CD4-positive, alpha-beta T cell treated with Interleukin-10 for 1 hour (primary cell): Measurements from ENCODE around the gene EXOC6B.
"Not testable (repeated sequence)": the region's sequence is repeated elsewhere in the genome, so short reads cannot be mapped to it uniquely, and the experiment has no call there.

ENCODE experiments used
- DNase-seq: peaks from one replicate; pipeline ENCODE4 v3.0.0-alpha.2; 2020

The EXOC6B gene

GRCh38 chr2:72535586-72535985 is 290.2 kb downstream of the EXOC6B start:
- DNase-seq: not testable (repeated sequence)

GRCh38 chr2:72533765-72534164 is 292.1 kb downstream of the EXOC6B start:
- no peak for DNase-seq

GRCh38 chr2:72527424-72527823 is 298.4 kb downstream of the EXOC6B start:
- no peak for DNase-seq

- DNase-seq: no peak
These were observed 299.2 kb downstream of the EXOC6B start for GRCh38 chr2:72526623-72527022.

- DNase-seq: no peak
These were observed 301.8 kb downstream of the EXOC6B start for GRCh38 chr2:72524071-72524470.

GRCh38 chr2:72515696-72516095 is 310.1 kb downstream of the EXOC6B start:
- no peak for DNase-seq

- no peak for DNase-seq
These were observed 312.8 kb downstream of the EXOC6B start for GRCh38 chr2:72513011-72513410.

GRCh38 chr2:72512376-72512775 is 313.5 kb downstream of the EXOC6B start:
- no peak for DNase-seq

- DNase-seq: no peak
These were observed 313.9 kb downstream of the EXOC6B start for GRCh38 chr2:72511906-72512305.

GRCh38 chr2:72497763-72498162 is 328.1 kb downstream of the EXOC6B start:
- DNase-seq: no peak

- DNase-seq: no peak
These were observed 329.4 kb downstream of the EXOC6B start for GRCh38 chr2:72496479-72496878.

- no peak for DNase-seq
These were observed 331.4 kb downstream of the EXOC6B start for GRCh38 chr2:72494392-72494791.

GRCh38 chr2:72484622-72485021 is 341.2 kb downstream of the EXOC6B start:
- not testable (repeated sequence) for DNase-seq

- no peak for DNase-seq
These were observed 342.5 kb downstream of the EXOC6B start for GRCh38 chr2:72483346-72483745.

- DNase-seq: no peak
These were observed 350.6 kb downstream of the EXOC6B start for GRCh38 chr2:72475246-72475645.

- DNase-seq: no peak
These were observed 367.9 kb downstream of the EXOC6B start for GRCh38 chr2:72457801-72458516.

- DNase-seq: no peak
These were observed 371.6 kb downstream of the EXOC6B start for GRCh38 chr2:72454189-72454588.

- DNase-seq: no peak
These were observed 383.6 kb downstream of the EXOC6B start for GRCh38 chr2:72442270-72442669.

- no peak for DNase-seq
These were observed 385.9 kb downstream of the EXOC6B start for GRCh38 chr2:72439892-72440291.

- no peak for DNase-seq
These were observed 387.5 kb downstream of the EXOC6B start for GRCh38 chr2:72438364-72438763.

GRCh38 chr2:72431737-72432136 is 394.1 kb downstream of the EXOC6B start:
- DNase-seq: no peak

- no peak for DNase-seq
These were observed 398.6 kb downstream of the EXOC6B start for GRCh38 chr2:72427022-72427861.

- DNase-seq: no peak
These were observed 399.8 kb downstream of the EXOC6B start for GRCh38 chr2:72425996-72426395.

GRCh38 chr2:72423756-72424155 is 402.1 kb downstream of the EXOC6B start:
- no peak for DNase-seq
